ENCODE measurements around the gene PRDM15.

The PRDM15 gene

DNA sequence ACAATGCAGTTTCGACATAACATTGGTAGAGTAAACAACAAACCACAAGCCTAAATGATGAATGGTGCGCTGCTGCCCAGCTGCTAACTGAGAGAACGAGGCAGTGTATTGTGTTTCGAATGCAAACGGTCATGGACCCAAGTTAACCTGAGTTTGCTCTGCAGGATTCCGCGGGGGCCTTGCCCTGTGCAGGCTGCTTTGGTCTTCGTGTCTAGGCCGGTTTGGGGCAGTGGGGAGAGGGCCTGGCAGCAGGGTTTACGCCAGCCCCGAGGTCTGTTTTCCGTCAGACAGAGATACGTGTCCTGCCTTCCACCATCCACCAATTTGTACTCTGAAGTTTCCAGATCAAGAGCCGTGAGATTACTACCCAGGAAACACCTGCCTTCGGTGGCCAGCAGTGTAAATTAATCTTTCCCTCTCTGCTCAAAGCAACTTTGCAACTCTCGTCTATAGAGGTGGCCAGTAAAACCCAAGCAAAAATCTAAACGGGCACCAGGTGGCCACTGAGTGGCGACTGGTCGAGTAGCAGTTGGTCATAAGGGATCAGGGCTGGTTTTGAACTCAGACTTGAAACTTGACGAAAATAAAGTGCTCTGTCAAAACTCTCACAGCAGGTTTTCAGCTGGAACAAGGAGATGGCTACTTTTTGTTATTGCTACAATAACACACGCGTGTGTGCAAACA, 6.3 kb upstream of the PRDM15 start:
- no peaks in the 10 kb centered on the region for H3K36me3 ChIP-seq (replicated peaks; ENCODE audit: low read depth, low read length)
- no peaks in the 10 kb centered on the region for H3K79me2 ChIP-seq (ENCODE audit: low read length)
- TF ChIP-seq EZH2phosphoT487 (IDR thresholded peaks at IDR 0.05; ENCODE audit: low read depth) (no peak), CTCF (IDR thresholded peaks at IDR 0.05; ENCODE audit: low read depth, low read length) (no peak)
- no peak overlapping the region for H3K4me3 ChIP-seq (ENCODE audit: low read length)
- H4K20me1 ChIP-seq (ENCODE audit: insufficient read depth, low read length), result no peaks in the 10 kb centered on the region
- no peaks in the 10 kb centered on the region for H3K9me3 ChIP-seq (ENCODE audit: insufficient read depth, low read length)
- no peak overlapping the region for H3K4me2 ChIP-seq (ENCODE audit: low read length)
- no peaks in the 10 kb centered on the region; the same call in 1 of the 2 replicates for H3K4me1 ChIP-seq (ENCODE audit: low read length)
- H3K27ac ChIP-seq (ENCODE audit: low read length), result no peak overlapping the region
- H3K9ac ChIP-seq (ENCODE audit: low read length), result no peak overlapping the region
- no peaks in the 10 kb centered on the region for H3K27me3 ChIP-seq (ENCODE audit: low read depth, low read length)
- no peak overlapping the region for H2AFZ ChIP-seq (ENCODE audit: low read depth, low read length)

GRCh38 chr21:41884501-41885030, 5.4 kb upstream of the PRDM15 start:
- Histone ChIP-seq H3K9ac (ENCODE audit: low read length) (no peak overlapping the region), H2AFZ (ENCODE audit: low read depth, low read length) (no peak overlapping the region), H3K9me3 (ENCODE audit: insufficient read depth, low read length) (no peaks in the 10 kb centered on the region), H4K20me1 (ENCODE audit: insufficient read depth, low read length) (no peaks in the 10 kb centered on the region), H3K27ac (ENCODE audit: low read length) (no peak overlapping the region), H3K4me3 (ENCODE audit: low read length) (no peak overlapping the region), H3K36me3 (replicated peaks; ENCODE audit: low read depth, low read length) (no peaks in the 10 kb centered on the region), H3K27me3 (ENCODE audit: low read depth, low read length) (no peaks in the 10 kb centered on the region), H3K4me2 (ENCODE audit: low read length) (no peak overlapping the region), H3K4me1 (ENCODE audit: low read length) (peaks cover 5% of the 10 kb centered on the region; the same call in 1 of the 2 replicates), H3K79me2 (ENCODE audit: low read length) (peaks cover 2% of the 10 kb centered on the region; the same call in 1 of the 2 replicates)
- no peak for TF ChIP-seq CTCF (IDR thresholded peaks at IDR 0.05; ENCODE audit: low read depth, low read length)
- TF ChIP-seq EZH2phosphoT487 (IDR thresholded peaks at IDR 0.05; ENCODE audit: low read depth), result no peak

DNA sequence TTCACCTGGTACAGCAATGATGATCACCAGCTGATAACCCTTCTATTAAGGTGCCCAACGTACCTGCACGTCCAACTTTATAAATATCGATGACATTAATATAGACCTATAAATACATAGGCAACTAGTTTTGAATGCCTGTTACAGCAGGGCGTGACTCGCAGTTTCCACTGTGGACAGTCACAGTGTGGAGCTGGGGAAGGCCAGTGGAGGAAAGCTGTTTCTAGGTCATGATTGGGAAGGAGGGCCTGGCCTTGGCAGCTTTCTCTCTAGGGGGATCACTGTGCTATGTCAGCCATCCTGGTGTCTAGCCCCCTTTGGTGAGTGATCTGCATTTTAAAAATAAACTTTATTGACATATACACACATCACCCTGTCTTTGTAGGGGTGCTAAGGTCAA, 4.4 kb upstream of the PRDM15 start:
- H2AFZ ChIP-seq (ENCODE audit: low read depth, low read length), result no peak overlapping the region
- no peaks in the 10 kb centered on the region for H3K36me3 ChIP-seq (replicated peaks; ENCODE audit: low read depth, low read length)
- no peaks in the 10 kb centered on the region for H4K20me1 ChIP-seq (ENCODE audit: insufficient read depth, low read length)
- H3K27me3 ChIP-seq (ENCODE audit: low read depth, low read length), result no peaks in the 10 kb centered on the region
- TF ChIP-seq EZH2phosphoT487 (IDR thresholded peaks at IDR 0.05; ENCODE audit: low read depth) (no peak), CTCF (IDR thresholded peaks at IDR 0.05; ENCODE audit: low read depth, low read length) (no peak)
- H3K9me3 ChIP-seq (ENCODE audit: insufficient read depth, low read length), result no peaks in the 10 kb centered on the region
- H3K4me3 ChIP-seq (ENCODE audit: low read length), result no peak overlapping the region
- no peak overlapping the region for H3K4me2 ChIP-seq (ENCODE audit: low read length)
- peaks cover 3% of the 10 kb centered on the region; the same call in 1 of the 2 replicates for H3K79me2 ChIP-seq (ENCODE audit: low read length)
- peaks cover 5% of the 10 kb centered on the region; the same call in 1 of the 2 replicates for H3K4me1 ChIP-seq (ENCODE audit: low read length)
- no peak overlapping the region for H3K27ac ChIP-seq (ENCODE audit: low read length)
- no peak overlapping the region for H3K9ac ChIP-seq (ENCODE audit: low read length)

GRCh38 chr21:41881051-41881450, 1.9 kb upstream of the PRDM15 start:
- no peak overlapping the region for H3K27ac ChIP-seq (ENCODE audit: low read length)
- H2AFZ ChIP-seq (ENCODE audit: low read depth, low read length), result no peak overlapping the region
- no peaks in the 10 kb centered on the region for H3K27me3 ChIP-seq (ENCODE audit: low read depth, low read length)
- no peaks in the 10 kb centered on the region for H4K20me1 ChIP-seq (ENCODE audit: insufficient read depth, low read length)
- H3K4me2 ChIP-seq (ENCODE audit: low read length), result no peak overlapping the region
- H3K9ac ChIP-seq (ENCODE audit: low read length), result no peak overlapping the region
- no peaks in the 10 kb centered on the region for H3K36me3 ChIP-seq (replicated peaks; ENCODE audit: low read depth, low read length)
- peaks cover 27% of the 10 kb centered on the region for H3K79me2 ChIP-seq (ENCODE audit: low read length)
- H3K4me1 ChIP-seq (ENCODE audit: low read length), result peaks cover 18% of the 10 kb centered on the region
- H3K9me3 ChIP-seq (ENCODE audit: insufficient read depth, low read length), result no peaks in the 10 kb centered on the region
- TF ChIP-seq CTCF (IDR thresholded peaks at IDR 0.05; ENCODE audit: low read depth, low read length), result no peak
- TF ChIP-seq EZH2phosphoT487 (IDR thresholded peaks at IDR 0.05; ENCODE audit: low read depth), result no peak
- no peak overlapping the region for H3K4me3 ChIP-seq (ENCODE audit: low read length)

Measured in OCI-LY3 (cell line).